ELR (cell line): ENCODE results near the gene RRP8.

ENCODE experiments used
- DNase-seq: peaks from one replicate; pipeline ENCODE4 v3.0.0-alpha.2; 2015; ENCODE audit warnings: low read depth

The RRP8 gene

DNA sequence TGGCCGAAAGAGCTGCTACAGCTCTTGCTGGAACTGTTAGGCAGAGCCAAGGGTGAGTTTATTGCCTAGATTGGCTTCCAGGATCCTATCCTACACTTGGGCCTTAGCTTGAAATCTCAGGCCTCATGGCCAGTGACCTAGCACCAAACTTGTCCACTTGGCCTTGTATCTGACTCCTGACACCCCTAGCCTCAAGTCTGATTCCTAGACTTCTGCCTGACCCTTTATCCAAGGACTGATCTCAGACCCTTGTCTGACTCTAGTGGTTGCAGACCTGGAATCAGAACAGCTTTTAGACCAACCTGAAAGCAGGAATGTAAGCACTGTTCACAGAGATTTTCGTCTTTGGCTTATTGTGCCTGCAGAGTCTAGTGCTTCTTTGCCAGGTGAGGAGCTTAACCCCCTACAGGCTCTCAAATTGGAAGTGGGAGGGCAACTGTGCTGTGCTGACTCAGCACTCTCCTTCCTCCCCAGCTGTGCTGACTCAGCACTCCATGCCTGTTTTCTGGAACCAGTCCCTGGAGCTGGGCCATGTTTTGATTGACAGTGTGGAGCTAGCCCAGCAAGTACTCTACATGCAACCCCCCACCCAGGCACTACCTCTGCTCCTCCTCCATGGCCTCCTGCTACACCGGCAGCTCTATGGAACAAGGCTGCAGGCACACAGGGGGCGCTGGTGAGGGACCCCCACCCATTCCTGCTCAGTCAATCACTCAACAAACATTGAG, 35.1 kb downstream of the RRP8 start:
- peak; percentile 22 for DNase-seq

DNA sequence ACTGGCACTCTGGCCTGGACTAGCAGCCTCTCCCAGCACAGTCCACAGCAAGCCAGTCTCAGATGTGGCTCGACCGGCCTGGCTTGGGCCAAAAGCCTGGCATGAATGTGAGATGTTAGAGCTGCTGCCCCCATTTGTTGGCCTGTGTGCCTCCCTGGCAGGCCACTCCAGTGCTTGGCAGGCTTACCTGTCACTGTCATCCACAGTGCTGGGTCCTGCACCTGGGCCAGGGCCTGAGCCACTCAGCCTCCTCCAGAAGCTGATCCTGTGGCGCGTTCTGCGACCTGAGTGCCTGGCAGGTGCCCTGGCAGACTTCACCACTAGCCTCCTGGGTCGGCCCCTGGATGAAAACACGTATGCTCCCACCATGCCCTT, 36.1 kb downstream of the RRP8 start:
- DNase-seq = no peak

DNA sequence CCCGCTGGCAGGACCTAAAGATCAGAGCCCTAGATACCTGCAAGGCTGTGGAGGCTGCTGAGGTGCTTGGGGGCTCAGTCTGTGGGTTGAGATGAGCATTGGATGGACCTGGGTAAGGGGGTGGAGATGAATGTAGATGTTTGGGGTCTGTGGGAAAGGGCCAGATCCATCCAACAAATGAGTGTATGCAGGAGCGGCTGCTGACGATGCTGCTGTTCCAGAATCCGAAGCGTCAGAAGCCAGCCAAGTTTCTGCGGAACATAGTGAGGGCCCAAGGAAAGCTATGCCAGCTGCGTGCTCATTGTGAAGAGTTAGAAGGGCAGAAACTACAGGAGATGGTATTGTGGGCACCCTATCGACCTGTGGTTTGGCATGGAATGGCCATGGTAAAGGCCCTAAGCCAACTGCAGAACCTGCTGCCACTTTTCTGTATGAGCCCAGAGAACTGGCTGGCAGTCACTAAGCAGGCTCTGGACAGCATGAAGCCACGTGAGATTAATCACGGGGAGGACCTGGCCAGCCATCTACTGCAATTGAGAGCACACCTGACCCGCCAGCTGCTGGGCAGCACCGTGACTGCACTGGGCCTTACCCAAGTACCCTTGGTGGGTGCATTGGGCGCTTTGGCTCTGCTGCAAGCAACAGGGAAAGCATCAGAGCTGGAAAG, 36.6 kb downstream of the RRP8 start:
- DNase-seq = no peak

DNA sequence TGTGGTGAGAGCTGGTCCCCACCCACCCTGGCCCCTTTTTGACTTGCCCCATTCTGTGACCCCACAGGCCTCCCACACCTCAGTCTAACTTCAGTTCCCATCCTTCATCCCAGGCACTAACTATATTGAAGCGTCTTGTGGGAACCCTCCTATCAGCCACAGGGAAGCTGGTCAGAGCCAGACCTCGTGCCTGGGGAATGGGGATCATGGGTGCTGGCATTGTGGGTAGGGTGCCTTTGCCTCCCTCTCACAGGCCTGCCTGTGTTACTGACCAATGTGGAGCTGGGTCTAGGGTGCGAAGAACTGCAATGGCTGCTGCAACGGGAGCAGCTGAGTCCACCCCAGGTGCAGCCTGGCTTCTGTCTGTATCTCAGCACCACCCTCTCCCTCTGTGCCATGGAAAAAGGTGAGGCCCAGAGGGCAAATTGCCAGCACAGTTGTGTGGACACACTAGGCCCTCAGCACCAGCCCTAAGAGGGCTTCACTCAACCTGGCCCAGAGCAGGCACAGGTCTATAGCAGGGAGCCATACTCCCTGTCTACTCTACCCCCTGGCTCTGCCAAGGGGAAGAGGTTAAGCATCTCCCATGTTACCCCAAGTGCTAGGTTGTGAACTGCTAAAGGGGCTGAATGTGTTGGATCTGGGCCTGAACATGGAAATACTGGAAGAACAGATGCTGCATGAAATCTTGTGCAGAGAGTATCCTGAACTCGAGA, 37.3 kb downstream of the RRP8 start:
- DNase-seq = no peak

DNA sequence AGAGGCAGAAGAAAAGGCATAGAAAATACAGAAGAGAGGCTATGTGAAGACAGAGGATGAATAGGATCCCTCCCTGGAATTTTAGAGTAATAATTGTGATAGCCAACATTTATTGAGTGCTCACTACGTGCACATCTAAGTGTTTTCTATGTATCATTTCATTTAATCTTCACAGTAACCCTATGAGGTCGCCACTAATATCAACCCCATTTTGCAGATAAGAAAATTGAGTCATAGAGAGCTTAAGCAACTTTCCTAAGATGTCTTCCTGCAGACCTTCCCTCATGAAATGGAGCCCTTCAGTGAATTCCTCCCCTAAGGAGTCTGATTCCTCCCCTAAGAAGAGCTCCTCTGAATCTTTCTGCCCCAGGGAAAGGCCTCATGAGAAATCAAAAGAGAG, 38.1 kb downstream of the RRP8 start:
- DNase-seq = no peak

DNA sequence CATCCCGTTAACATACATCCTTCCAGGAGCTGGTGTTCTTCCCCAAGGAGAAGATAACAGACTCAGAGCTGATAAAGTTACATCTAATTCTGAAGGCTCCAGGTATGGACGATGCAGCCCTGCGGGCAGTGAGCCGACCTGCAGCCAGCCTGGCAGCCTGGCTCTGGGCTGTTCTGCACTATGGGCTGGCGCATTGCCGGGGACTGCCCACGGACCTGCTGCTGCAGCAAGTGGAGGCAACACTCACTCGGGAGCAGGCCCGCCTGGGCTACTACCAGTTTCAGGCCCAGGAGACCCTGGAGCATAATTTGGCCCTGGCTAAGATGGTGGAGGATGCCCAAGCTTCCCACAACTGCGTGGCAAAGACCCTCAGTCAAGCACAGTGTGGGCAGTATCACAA, 39.7 kb downstream of the RRP8 start:
- DNase-seq = no peak

DNA sequence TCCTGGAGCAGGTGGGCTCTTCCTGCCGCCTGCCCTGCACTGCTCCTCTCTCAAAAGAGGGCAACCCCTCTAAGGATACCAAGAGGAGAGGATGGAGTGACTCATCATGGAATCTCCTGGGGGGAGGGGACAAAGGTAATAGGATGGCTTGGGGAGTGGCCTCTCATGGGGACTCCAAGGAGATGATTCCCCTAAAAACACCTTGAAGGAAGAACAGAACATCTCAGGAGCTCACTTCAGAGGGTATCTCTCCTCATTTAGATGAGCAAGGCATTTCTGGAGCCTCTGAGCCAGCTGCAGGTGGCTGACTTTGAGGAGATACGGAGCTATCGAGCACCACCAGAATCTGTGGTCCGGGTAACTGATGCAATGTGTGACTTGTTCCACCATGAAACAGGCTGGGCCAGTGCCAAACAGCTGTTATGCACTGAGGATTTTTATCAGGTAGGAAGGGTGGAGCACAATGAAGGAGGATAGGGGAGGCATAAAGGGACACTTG, 40.2 kb downstream of the RRP8 start:
- no peak for DNase-seq

DNA sequence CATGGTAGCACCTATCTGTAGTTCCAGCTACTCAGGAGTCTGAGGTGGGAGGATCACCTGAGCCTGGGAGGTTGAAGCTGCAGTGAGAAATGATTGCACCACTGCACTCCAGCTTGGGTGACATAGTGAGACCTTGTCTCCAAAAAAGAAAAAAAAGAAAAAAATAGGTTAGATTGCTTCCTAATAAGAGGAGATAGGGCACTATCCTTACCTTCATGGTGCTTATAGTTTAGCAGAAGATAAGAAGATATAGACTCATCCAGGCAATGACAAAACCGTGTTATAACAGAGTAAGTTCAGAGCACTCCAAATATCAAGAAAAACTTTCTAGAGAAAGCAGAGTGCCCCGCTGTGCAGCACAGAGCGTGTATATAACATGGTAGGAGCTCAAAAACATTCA, 42.1 kb downstream of the RRP8 start:
- DNase-seq = no peak

DNA sequence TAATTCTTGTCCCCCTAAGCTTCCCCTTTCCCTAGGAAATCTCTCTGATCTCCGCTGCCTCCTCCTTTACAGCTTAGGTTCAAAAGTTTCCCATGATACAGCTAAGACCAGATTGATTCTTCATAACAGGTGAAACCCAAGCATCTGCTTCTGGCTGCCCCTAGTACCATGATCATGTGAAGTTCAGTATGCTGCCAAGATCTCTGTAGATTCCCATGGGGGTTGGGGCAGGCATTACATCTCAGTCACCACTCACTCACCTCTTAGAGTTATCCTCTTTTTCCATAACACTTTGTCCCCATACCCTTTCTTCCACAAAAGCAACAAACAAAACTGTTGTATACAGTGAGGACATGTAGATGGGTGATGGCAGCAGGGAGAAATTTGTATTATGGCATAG, 44.0 kb downstream of the RRP8 start:
- no peak for DNase-seq

DNA sequence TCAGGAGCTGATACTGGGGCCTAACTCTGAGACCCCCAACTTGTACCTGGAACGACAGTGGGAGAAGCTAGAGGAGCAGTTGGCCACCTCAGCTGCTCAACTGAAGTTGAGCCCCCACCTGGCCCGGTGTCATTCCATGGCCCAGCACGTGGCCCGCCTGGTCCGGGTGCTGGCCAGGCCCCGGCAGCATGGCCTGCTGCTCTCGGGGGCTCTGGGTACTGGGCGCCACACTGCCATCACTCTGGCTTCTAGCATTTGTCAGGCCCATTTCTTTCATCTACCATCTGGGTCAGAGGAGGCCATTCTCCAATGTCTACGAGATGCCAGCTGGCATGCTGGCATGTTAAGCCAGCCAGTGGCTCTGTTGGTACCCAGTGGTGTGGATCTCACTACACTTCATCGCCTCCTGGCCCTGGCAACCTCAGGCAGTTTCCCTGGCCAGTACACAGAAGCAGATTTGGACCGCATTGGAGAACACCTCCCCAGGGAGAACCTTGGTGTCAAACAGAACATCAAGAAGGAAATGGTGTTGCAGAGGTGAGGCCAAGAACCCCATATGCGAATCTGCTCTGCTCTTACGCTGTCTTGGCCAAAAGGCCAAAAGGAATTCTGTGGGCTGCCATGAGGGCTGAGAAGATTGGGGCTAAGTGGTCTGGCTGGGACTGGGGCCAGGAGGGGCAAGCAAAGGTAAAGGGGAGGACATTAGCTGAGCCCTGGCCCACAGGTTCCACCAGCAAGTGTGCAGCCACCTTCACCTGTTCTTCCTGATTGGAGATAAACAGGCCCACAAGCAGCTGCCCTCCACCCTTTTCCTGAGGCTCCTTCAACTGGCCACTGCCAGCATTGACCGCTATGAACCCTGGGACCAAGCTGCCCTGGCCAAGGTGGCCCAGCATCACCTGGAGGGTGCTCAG, 45.4 kb downstream of the RRP8 start:
- no peak for DNase-seq

DNA sequence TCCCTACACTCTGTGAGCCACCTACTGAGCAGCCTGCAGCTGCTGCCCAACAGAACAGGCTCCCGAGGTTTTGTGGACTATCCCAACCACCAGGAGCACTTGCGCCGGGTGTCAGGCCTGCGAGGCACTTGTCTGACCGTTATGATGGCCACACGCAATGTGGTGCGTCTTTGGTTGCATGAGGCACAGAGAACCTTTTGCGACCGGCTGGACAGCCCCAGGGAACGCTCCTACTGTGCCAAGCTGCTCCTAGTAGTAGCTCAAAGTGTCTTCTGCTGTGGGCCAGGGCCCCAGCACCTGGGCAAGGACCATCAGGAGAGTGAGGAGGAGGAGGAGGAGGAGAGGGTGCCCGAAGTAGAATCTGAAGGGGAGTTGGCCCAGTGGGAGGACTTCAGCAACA, 46.4 kb downstream of the RRP8 start:
- no peak for DNase-seq

DNA sequence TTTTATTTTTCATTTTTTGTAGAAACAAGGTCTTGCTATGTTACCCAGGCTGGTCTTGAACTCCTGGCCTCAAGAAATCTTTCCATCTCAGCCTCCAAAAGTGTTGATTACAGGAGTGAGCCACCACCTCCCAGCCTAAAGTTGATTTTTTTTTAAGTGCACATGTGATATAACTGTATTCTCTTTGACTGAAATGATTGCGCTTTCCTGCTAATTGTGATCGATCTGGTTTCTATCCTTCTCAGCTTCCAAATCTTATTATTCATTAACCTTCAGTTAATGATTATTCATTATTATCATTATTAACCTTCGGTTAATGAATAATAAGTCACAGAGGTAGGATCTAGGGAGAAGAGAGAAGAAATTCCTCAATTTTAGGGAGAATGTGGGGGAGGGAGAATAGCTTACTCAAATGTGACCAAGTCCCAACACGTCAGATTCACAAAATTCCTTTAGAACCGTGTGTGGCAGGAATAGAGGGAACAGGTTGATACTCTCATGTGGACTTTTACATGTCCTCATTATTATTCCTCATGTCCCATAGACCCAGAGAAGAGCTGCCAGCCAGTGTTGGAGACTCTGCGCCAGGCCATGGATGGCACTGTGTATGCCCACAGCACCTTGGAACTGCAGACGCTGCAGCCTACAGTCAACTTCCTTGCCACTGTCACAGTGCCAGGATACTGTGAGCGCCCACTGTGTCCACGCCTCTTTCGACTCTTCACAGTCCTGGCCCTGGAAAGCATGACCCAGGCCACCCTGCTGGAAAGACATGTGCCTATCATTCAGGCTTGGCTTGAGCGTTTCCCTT, 47.1 kb downstream of the RRP8 start:
- no peak for DNase-seq

DNA sequence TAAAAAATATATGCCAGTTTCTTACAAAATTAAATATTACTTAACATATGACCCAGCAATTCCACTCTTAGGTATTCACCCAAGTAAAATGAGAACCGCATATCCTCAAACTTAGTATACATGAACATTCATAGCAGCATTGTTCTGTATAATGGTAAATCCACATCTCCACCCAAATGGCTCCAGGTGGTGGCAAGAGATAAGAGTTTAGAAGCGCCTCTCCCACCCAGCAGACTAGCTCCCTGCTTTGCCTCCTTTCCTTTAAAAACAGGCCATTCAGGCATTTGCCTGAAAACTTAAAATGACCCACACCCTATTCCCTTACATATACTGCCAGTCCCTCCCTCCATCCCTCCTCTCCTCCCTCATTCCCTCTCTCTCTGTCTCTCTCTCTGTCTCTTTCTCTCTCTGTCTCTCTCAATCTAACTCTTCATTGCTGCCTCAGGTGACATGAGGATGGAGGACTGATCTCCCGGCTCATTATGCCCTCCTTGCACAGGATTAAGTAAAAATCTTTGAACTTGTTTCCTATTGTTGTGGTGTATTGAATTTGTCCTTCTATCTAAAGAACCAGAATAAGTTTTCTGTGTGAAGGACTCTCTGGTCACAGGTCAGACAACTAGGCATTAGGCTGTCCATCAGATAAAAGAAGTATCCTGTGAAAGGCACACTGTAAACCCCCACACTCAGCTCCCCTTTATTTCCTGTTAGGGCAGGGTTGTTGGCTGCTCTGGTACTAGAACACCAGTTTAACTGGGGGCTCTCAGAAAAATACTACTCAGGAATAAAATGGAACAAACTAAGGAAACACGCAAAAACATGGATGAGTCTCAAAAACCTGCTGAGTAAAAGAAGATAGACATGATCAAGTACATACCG, 48.3 kb downstream of the RRP8 start:
- no peak for DNase-seq

DNA sequence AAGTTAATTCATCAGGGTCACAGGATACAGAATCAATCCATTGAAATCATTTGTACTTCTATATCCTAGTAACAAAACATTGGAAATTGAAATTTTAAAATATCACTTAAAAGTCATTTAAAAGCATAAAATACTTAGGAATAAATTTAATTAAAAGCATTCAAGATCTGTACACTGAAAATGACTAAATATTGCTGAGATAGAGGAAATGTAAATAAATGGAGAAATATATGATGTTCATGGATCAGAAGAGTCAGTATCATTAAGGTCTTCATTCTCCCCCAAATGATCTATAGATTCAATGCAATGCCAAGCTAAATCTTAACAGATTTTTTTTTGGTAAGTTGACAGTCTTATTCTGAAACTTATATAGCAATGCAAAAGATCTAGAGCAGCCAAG, 49.8 kb downstream of the RRP8 start:
- no peak for DNase-seq

DNA sequence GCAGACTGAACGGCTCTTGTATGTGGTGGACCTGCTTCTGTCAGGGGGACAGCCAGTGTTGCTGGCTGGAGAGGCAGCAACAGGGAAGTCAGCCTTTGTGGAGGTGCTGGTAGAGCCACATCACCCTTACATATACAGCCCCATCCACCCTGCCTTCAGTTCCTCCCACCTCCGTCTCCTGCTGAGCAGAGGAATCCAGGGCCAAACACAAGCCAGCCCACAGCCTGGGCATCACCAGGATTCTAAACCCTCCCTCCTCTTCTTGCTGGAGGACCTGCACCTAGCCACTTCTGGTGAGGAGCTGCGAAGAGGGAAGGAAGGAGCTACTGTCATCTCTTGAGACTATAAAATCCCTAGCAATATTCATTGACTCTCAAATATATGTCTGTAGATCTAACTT, 54.8 kb downstream of the RRP8 start:
- DNase-seq = no peak

DNA sequence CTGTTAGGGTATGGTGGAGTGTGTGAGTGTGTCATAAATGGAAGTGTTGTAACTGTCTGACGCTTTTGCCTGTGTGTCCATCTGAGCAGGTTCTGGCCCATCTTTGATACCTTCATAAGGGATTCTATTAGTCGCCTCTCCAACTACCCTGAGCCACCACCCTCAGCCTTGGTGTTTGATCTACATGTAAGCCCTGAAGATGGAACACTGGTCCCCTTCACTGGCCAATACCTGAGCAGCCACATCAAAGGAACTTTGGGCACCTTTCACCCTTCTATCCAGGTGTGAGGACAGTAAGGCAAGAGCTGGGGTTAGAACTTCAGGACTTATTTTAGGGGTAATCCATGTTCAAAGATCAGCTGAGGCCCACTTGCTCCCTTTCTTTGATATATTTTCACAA, 55.3 kb downstream of the RRP8 start:
- no peak for DNase-seq

DNA sequence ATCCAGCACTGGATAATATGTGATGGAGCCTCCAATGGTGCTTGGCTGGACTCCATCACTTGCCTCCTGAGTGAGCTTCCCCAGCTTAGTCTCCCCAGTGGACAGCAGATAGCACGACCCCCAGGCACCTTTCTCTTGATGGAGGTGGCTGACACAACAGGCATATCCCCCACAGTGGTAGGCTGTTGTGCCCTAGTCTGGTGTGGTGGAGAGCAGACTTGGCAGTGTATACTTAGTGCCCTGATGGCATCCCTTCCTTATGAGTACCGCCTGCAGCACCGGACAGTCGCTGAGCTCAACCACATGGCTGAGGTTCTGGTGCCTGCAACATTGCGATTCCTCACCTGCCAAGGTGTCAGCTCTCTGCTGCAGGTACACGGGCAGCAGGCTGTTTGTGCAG, 56.2 kb downstream of the RRP8 start:
- DNase-seq = no peak

DNA sequence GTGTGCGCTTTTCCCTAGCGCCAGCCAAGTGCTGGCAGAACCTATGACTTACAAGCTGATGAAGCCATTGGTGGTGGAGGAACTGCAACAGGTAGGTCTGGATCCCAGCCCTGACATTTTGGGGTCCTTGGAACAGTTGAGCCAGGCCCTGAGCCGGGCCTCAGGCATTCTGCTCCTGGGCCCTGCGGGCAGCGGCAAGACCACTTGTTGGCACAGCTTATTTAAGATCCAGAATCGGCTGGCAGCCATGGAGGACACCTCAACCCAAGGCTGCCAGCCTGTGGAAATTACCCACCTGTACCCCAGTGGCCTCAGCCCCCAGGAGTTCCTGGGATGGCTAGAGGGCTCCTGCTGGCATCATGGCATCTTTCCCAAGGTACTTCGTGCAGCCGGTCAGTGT, 56.7 kb downstream of the RRP8 start:
- DNase-seq = no peak

DNA sequence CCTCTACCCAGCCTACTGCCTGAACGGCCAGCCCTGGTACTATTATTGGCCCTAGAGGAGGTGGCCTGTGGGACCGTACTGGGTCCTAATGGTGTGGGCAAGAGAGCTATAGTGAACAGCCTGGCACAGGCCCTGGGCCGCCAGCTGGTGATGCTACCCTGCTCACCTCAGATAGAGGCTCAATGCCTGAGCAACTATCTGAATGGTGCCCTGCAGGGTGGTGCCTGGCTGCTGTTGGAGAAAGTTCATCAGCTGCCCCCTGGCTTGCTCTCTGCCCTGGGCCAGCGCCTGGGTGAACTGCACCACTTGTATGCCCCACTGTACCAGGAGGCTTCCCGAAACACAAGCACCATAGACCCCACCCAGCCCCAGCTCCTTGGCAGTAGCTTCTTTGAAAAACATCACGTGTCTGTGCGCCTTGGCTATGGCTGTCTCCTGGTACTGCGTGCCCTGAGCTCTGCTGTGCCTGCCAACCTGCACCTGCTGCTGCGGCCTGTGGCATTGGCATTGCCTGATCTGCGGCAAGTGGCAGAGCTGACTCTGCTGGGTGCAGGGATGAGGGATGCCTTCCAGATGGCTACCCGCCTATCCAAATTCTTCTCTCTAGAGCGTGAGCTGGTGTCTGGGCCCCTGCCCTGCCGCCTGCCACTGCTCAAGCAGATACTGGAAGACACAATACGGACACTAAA, 57.4 kb downstream of the RRP8 start:
- DNase-seq = no peak
